Loucy (cell line): Measurements from ENCODE around the gene NECTIN4.

Source experiments
- H2AFZ ChIP-seq: fragments of 200-600 bp; sonication (generic); 2 replicates; pipeline ENCODE4 v1.6.0; 2016; ENCODE audit warnings: antibody characterized with exemption, mild to moderate bottlenecking, low read length, moderate library complexity
- H3F3A ChIP-seq: fragments of 200-600 bp; 2 replicates; pipeline ENCODE4 v1.6.0; 2016; ENCODE audit warnings: antibody characterized with exemption, low read depth, mild to moderate bottlenecking
- H3K27me3 ChIP-seq: fragments of 200-600 bp; sonication (generic); 2 replicates; pipeline ENCODE4 v1.6.1; 2014; ENCODE audit warnings: low read length, mild to moderate bottlenecking; ENCODE audit not compliant: insufficient read depth, poor library complexity, severe bottlenecking
- H3K36me3 ChIP-seq: fragments of 200-600 bp; sonication (generic); 2 replicates; pipeline ENCODE4 v1.6.1; 2016; ENCODE audit warnings: low read length; ENCODE audit not compliant: insufficient read depth
- H3K4me1 ChIP-seq: fragments of 200-600 bp; sonication (generic); 2 replicates; pipeline ENCODE4 v1.5.1; 2014; ENCODE audit warnings: low read length, mild to moderate bottlenecking; ENCODE audit not compliant: insufficient read depth, poor library complexity, severe bottlenecking
- H3K4me2 ChIP-seq: fragments of 200-600 bp; sonication (generic); 2 replicates; pipeline ENCODE4 v1.6.0; 2014; ENCODE audit warnings: antibody characterized with exemption, low read length, low read depth, mild to moderate bottlenecking; ENCODE audit not compliant: poor library complexity, severe bottlenecking
- H3K4me3 ChIP-seq: fragments of 200-600 bp; sonication (generic); 2 replicates; pipeline ENCODE4 v1.5.1; 2014; ENCODE audit warnings: low read length, mild to moderate bottlenecking, mixed read lengths; ENCODE audit not compliant: poor library complexity, severe bottlenecking
- H3K79me2 ChIP-seq: fragments of 200-600 bp; sonication (generic); 2 replicates; pipeline ENCODE4 v1.6.1; 2014; ENCODE audit warnings: low read length; ENCODE audit not compliant: insufficient read depth
- H3K9ac ChIP-seq: fragments of 200-600 bp; sonication (generic); 2 replicates; pipeline ENCODE4 v1.6.0; 2014; ENCODE audit warnings: mild to moderate bottlenecking, low read depth, low read length, moderate library complexity; ENCODE audit not compliant: poor library complexity, severe bottlenecking
- H3K9me2 ChIP-seq: fragments of 200-600 bp; sonication (generic); replicated peaks from 2 replicates; pipeline ENCODE4 v1.6.1; 2016; ENCODE audit warnings: low read depth, low read length, mixed read lengths
- H3K9me3 ChIP-seq: fragments of 200-600 bp; sonication (generic); 2 replicates; pipeline ENCODE4 v1.6.1; 2014; ENCODE audit warnings: mild to moderate bottlenecking, antibody characterized with exemption, low read length, low read depth; ENCODE audit not compliant: insufficient read depth
- H4K20me1 ChIP-seq: fragments of 200-600 bp; sonication (generic); 2 replicates; pipeline ENCODE4 v1.6.0; 2014; ENCODE audit warnings: antibody characterized with exemption, low read length, mild to moderate bottlenecking; ENCODE audit not compliant: insufficient read depth, poor library complexity, severe bottlenecking
- EZH2phosphoT487 ChIP-seq: fragments of 200-600 bp; IDR thresholded peaks from 2 replicates; pipeline ENCODE4 v1.6.1; 2018; ENCODE audit warnings: antibody characterized with exemption, mild to moderate bottlenecking, moderate library complexity, borderline replicate concordance
- TF ChIP-seq, protein P1 (sequence below): fragments of 200-600 bp; sonication (generic); conservative IDR thresholded peaks from 2 replicates; pipeline ENCODE4 v1.5.1; 2014; ENCODE audit warnings: mild to moderate bottlenecking, antibody characterized with exemption, low read length

NECTIN4 gene

DNA sequence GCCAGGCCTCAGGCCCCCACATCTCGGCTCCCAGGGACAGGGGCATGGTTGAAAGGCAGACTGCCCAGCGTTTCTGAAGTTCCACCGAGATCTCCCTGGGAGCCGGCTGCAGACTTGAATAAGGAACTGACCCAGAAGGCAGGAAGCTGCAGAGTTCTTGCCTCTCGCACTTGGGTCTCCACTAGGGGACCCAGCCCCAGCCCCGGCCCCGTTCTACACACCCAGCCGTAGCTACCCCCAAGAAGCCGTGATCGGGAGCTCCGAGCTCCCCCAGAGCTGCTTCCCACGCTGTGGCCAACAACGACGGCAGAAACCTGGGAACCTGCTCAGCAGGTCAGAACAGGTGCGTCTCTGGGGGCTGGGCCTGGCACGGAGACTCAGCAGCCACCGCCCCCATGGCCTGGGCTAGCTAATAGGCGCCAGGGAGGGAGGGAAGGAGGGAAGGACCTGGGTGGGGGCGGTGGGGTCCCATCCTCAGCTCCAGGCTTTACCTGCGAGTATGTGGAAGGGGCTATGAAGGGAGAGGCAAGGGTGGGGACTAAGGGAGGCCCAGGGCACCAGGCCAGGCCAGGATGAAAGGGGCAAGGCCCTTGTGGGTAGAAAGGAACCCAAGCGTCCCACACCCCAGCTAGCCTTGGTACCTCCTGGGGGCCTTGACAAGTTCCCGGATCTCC lies at the start of gene NECTIN4:
Gene NECTIN4, minus strand, starts transcription at position 308 of the 674 bp plus-strand sequence. Its CDS starts 262 bp downstream, at position 46.
- Histone ChIP-seq H3K27me3 (no peaks in the 10 kb centered on the region), H3K4me1 (no peaks in the 10 kb centered on the region), H3K4me3 (no peak within 1 kb of the TSS), H2AFZ (no peak within 1 kb of the TSS), H3K9ac (no peak within 1 kb of the TSS), H3F3A (no peaks in the 10 kb centered on the region), H3K9me3 (no peaks in the 10 kb centered on the region), H3K4me2 (no peak within 1 kb of the TSS), H4K20me1 (no peaks in the 10 kb centered on the region), H3K79me2 (no peaks in the 10 kb centered on the region), H3K36me3 (no peaks in the 10 kb centered on the region), H3K9me2 (no peaks in the 10 kb centered on the region)
- no peak for TF ChIP-seq EZH2phosphoT487
- TF ChIP-seq, protein P1, sequence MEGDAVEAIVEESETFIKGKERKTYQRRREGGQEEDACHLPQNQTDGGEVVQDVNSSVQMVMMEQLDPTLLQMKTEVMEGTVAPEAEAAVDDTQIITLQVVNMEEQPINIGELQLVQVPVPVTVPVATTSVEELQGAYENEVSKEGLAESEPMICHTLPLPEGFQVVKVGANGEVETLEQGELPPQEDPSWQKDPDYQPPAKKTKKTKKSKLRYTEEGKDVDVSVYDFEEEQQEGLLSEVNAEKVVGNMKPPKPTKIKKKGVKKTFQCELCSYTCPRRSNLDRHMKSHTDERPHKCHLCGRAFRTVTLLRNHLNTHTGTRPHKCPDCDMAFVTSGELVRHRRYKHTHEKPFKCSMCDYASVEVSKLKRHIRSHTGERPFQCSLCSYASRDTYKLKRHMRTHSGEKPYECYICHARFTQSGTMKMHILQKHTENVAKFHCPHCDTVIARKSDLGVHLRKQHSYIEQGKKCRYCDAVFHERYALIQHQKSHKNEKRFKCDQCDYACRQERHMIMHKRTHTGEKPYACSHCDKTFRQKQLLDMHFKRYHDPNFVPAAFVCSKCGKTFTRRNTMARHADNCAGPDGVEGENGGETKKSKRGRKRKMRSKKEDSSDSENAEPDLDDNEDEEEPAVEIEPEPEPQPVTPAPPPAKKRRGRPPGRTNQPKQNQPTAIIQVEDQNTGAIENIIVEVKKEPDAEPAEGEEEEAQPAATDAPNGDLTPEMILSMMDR, result no peak

DNA sequence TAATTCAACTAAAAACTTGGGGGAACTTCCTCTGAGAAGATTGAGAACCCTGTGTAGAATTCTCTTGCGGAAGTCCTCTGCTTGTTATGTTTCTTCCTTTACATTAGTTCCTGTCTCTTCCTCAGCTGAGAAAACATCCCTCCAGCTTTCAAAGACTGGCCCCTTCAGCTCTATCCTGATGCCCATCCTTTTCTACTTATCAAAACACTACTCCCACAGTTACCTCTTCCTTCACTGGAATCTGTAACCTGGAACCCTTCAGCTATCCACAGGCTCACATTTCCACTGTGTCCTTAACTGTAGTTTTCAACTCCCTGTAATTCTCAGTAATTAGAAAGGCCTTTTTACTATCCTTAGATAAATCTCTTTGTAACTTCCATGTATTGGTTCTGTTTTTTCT lies 49.1 kb upstream of the NECTIN4 start:
- no peak overlapping the region for H3K4me2 ChIP-seq
- TF ChIP-seq EZH2phosphoT487, result no peak
- TF ChIP-seq, protein P1, result no peak
- no peaks in the 10 kb centered on the region for H4K20me1 ChIP-seq
- H3K4me3 ChIP-seq, result no peak overlapping the region
- H3K27me3 ChIP-seq, result no peaks in the 10 kb centered on the region
- H3K79me2 ChIP-seq, result peaks cover 15% of the 10 kb centered on the region
- H3F3A ChIP-seq, result 0 out of 2 replicates have a peak, but pooled peaks cover 3% of the 10 kb centered on the region
- H2AFZ ChIP-seq, result no peak overlapping the region
- H3K9me3 ChIP-seq, result no peaks in the 10 kb centered on the region
- H3K9me2 ChIP-seq, result no peaks in the 10 kb centered on the region
- H3K36me3 ChIP-seq, result no peaks in the 10 kb centered on the region
- H3K9ac ChIP-seq, result no peak overlapping the region
- H3K4me1 ChIP-seq, result peaks cover 6% of the 10 kb centered on the region

DNA sequence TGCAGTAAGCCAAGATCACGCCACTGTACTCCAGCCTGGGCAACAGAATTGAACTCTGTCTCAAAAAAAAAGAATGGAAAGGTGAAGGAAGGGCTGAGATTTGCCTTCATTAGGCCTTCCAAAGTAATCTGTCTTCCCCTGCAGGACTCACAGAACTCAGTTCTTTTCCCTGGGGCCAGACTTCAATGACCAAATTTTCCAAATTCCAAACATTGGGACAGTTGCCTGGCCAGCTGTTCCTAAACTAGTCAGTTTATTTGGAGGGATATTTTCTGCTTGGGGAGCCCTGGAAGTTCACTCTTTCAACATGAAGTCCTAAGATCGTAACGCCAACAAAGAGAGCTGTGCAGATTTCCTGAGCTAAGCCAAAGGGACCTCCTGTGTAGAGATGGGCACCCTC lies 48.5 kb upstream of the NECTIN4 start:
- Histone ChIP-seq H3K79me2 (peaks cover 21% of the 10 kb centered on the region), H3K27me3 (no peaks in the 10 kb centered on the region), H3K4me2 (no peak overlapping the region), H3K36me3 (no peaks in the 10 kb centered on the region), H3F3A (0 out of 2 replicates have a peak, but pooled peaks cover 3% of the 10 kb centered on the region), H4K20me1 (no peaks in the 10 kb centered on the region), H3K4me1 (peaks cover 10% of the 10 kb centered on the region), H3K9me2 (no peaks in the 10 kb centered on the region), H2AFZ (no peak overlapping the region), H3K9ac (no peak overlapping the region), H3K9me3 (no peaks in the 10 kb centered on the region), H3K4me3 (no peak overlapping the region)
- no peak for TF ChIP-seq EZH2phosphoT487
- TF ChIP-seq, protein P1, result no peak
